GM19025 (cell line): ENCODE data around the gene U2AF1L4.
"Not testable (repeated sequence)": the region's sequence is repeated elsewhere in the genome, so short reads cannot be mapped to it uniquely, and the experiment has no call there.

Source experiments
- ATAC-seq: cut with Tn5 transposase; IDR thresholded peaks from one replicate; pipeline ENCODE4 v1.9.1; 2021; ENCODE audit warnings: mild to moderate bottlenecking, low read depth, moderate library complexity; ENCODE audit not compliant: unreplicated experiment

Gene U2AF1L4

GRCh38 chr19:35781650-35782049 lies 36.4 kb upstream of the U2AF1L4 start:
- no peak for ATAC-seq

GRCh38 chr19:35780717-35781116 lies 35.5 kb upstream of the U2AF1L4 start:
- ATAC-seq, result no peak

GRCh38 chr19:35780058-35780457 lies 34.8 kb upstream of the U2AF1L4 start:
- ATAC-seq, result no peak

- ATAC-seq, result no peak
These were observed 33.8 kb upstream of the U2AF1L4 start for GRCh38 chr19:35779033-35779432.

GRCh38 chr19:35777961-35778360 lies 32.7 kb upstream of the U2AF1L4 start:
- ATAC-seq, result no peak

GRCh38 chr19:35777086-35777841 lies 32.0 kb upstream of the U2AF1L4 start:
- ATAC-seq, result no peak

GRCh38 chr19:35776102-35776788 lies 31.0 kb upstream of the U2AF1L4 start:
- ATAC-seq, result no peak

- ATAC-seq, result peak; percentile 95
These were observed 30.3 kb upstream of the U2AF1L4 start, which contains the start of gene ARHGAP33 for GRCh38 chr19:35775298-35776101. TSS of gene ARHGAP33 (plus strand) at chr19:35775564. CDS start at chr19:35775659, 95 bp downstream.

- no peak for ATAC-seq
These were observed 29.8 kb upstream of the U2AF1L4 start for GRCh38 chr19:35775046-35775297.

GRCh38 chr19:35774274-35775045 lies 29.2 kb upstream of the U2AF1L4 start:
- no peak for ATAC-seq

GRCh38 chr19:35773020-35773806 lies 28.0 kb upstream of the U2AF1L4 start:
- ATAC-seq, result no peak

- not testable (repeated sequence) for ATAC-seq
These were observed 27.1 kb upstream of the U2AF1L4 start for GRCh38 chr19:35772362-35772761.

- ATAC-seq, result no peak
These were observed 22.8 kb upstream of the U2AF1L4 start for GRCh38 chr19:35768082-35768421.

GRCh38 chr19:35767288-35768081 lies 22.3 kb upstream of the U2AF1L4 start:
- no peak for ATAC-seq

- no peak for ATAC-seq
These were observed 21.4 kb upstream of the U2AF1L4 start for GRCh38 chr19:35766571-35767104.

- ATAC-seq, result no peak
These were observed 19.5 kb upstream of the U2AF1L4 start for GRCh38 chr19:35764432-35765315.

- no peak for ATAC-seq
These were observed 15.6 kb upstream of the U2AF1L4 start for GRCh38 chr19:35760711-35761349.
